HFFc6 (cell line): ENCODE measurements around the gene SMAD5. TPM values are rescaled to one million over a fixed set of nuclear protein-coding genes. Genes with fewer than 3 reads are reported as not detected.

ENCODE experiments used
- DNase-seq: peaks from one replicate; pipeline ENCODE4 v3.0.0-alpha.2; 2018
- H3K27ac Mint-ChIP-seq: 2 replicates; pipeline ENCODE4 v1.8.0; 2020; ENCODE audit warnings: mild to moderate bottlenecking, mixed read lengths
- H3K27me3 Mint-ChIP-seq: 2 replicates; pipeline ENCODE4 v1.8.0; 2021; ENCODE audit warnings: mild to moderate bottlenecking, moderate library complexity, mixed read lengths; ENCODE audit not compliant: insufficient read depth
- H3K36me3 Mint-ChIP-seq: 2 replicates; pipeline ENCODE4 v1.8.0; 2021; ENCODE audit warnings: low read depth, mixed read lengths
- H3K4me1 Mint-ChIP-seq: 2 replicates; pipeline ENCODE4 v1.8.0; 2020; ENCODE audit warnings: low read depth, mixed read lengths
- H3K4me3 Mint-ChIP-seq: 2 replicates; pipeline ENCODE4 v1.8.0; 2020; ENCODE audit warnings: mild to moderate bottlenecking, moderate library complexity, mixed read lengths
- H3K9me3 Mint-ChIP-seq: 2 replicates; pipeline ENCODE4 v1.8.0; 2020; ENCODE audit warnings: mild to moderate bottlenecking, mixed read lengths
- CTCF ChIP-seq: fragments of 200-600 bp; sonication (generic); IDR thresholded peaks from 2 replicates; pipeline ENCODE4 v1.5.0; 2021; ENCODE audit warnings: antibody characterized with exemption, mild to moderate bottlenecking
- total RNA-seq, 6 experiments: library from RNA; stranded (reverse); fragmentation: NEBNext Ultra II Directional; extraction: Animal tissue kit (Norgen Biotek cat#: 25700); gene quantifications; 2 replicates in 1 of 6; 3 replicates in 5 of 6; pipeline ENCODE4 v1.2.3, GENCODE V29; 2021

Gene SMAD5
- total RNA-seq, 6 experiments from 2014 or later, result 54.9 to 66.9 (median 62.6) TPM

- Mint-ChIP-seq H3K27me3 (peaks cover 43% of the 10 kb centered on the region), H3K4me3 (peak within 1 kb of the TSS; percentile 40), H3K27ac (no peak within 1 kb of the TSS), H3K9me3 (no peaks in the 10 kb centered on the region), H3K4me1 (peaks cover 5% of the 10 kb centered on the region; the same call in 1 of the 2 replicates), H3K36me3 (peaks cover 12% of the 10 kb centered on the region)
- DNase-seq, result no peak
- no peak for TF ChIP-seq CTCF
These were observed 60.1 kb downstream of the SMAD5 start, which contains the start of gene SMIM32 for GRCh38 chr5:136192526-136193321. SMIM32 (minus strand) TSS chr5:136193162; CDS start chr5:136192524, 638 bp downstream.

DNA sequence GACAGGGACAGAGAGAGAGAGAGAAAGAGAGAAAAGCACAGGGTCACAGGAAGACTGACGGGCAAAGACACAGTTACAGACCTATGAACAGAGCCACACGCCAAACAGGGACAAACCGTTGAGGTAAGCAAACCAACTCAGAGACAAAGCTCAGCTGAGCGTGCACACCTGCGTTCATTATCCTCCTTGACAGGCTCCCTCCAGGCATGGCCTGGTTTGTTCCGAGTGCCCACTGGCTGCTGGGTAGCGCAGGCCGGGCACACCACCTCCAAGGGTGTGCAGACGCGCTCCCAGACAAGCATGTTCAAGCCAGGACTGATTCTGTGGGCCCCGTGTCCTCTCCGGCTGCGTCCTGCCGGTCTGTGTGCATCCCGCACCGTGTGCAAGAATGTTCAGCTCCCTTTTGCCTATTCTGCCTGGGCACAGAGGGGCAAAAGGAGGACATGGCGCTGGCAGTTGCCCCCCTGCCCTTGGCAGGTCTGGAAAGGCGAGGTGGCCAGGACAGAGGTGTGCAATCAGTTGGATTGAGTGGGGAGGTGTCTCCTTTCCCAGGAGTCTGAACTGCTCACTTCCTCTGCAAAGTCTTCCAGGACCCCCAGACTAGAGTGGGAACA lies 60.8 kb downstream of the SMAD5 start:
- Mint-ChIP-seq H3K27ac (no peak overlapping the region), H3K9me3 (no peaks in the 10 kb centered on the region), H3K27me3 (peaks cover 43% of the 10 kb centered on the region), H3K36me3 (peaks cover 6% of the 10 kb centered on the region), H3K4me1 (peaks cover 5% of the 10 kb centered on the region; the same call in 1 of the 2 replicates), H3K4me3 (peak overlapping the region; percentile 14; the same call in 1 of the 2 replicates)
- no peak for DNase-seq
- TF ChIP-seq CTCF, result no peak

DNA sequence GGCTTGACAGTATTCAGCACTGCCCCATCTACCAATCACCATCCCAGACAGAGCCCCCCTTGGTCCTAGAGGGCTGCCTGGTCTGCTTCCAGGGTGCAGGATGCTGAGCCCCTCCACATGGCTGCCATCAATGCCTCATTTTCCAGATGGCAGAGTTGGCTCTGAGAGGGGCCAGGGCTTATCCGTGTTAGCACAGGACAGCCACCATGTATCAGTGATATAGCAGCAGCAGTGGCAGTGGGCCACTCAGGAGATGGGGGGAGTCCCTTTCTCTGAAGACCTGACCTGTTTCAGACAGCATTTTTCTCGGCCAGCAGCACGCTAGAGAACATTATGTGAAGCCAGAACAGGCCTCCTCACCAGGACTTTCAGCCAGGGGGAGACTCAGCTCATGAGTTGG lies 61.9 kb downstream of the SMAD5 start:
- TF ChIP-seq CTCF, result no peak
- Mint-ChIP-seq H3K9me3 (no peaks in the 10 kb centered on the region), H3K4me3 (no peak overlapping the region)

GRCh38 chr5:136195971-136196820 lies 63.6 kb downstream of the SMAD5 start:
- H3K27me3 Mint-ChIP-seq, result peaks cover 40% of the 10 kb centered on the region
- TF ChIP-seq CTCF, result no peak
- H3K27ac Mint-ChIP-seq, result no peak overlapping the region
- no peak for DNase-seq
- H3K4me1 Mint-ChIP-seq, result peaks cover 5% of the 10 kb centered on the region; the same call in 1 of the 2 replicates
- no peaks in the 10 kb centered on the region for H3K9me3 Mint-ChIP-seq
- no peaks in the 10 kb centered on the region for H3K36me3 Mint-ChIP-seq
- no peak overlapping the region for H3K4me3 Mint-ChIP-seq

More for the DNA sequence above, 61.9 kb downstream of the SMAD5 start:
- Mint-ChIP-seq H3K27ac (no peak overlapping the region), H3K27me3 (peaks cover 45% of the 10 kb centered on the region), H3K36me3 (no peaks in the 10 kb centered on the region), H3K4me1 (peaks cover 5% of the 10 kb centered on the region; the same call in 1 of the 2 replicates)
- DNase-seq, result no peak

DNA sequence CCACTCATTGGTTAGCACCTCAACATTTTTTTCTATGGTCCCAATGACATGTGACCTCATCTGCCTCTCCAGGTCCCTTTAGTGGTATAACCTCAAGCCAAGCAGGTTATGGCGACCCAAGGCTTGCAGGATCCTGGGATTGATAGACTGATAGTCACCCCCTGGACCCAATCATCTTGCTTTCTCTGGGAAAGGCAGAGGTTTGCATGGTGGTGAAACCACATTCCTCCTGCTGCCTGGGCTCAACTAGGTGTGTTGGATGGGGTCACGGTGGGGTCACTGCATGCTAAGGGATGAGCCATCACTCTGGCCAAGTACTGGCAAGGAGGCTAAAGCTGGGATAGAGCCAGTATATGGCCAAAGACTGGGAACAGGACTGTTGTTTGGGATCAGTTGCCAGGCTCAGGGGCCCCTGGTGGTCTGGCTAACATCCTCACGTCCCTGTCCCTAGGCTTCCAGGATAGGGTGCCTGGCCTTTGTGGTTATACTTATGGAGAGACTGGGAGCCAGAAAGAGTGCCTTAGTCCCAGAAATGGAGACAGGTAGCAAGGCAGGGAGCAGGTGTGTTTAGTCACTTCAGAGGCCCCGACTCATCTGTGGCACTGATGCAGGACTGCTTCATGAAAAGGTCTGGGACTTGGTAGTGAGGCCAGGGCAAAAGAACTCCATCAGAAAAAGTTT lies 65.0 kb downstream of the SMAD5 start:
- Mint-ChIP-seq H3K9me3 (no peaks in the 10 kb centered on the region), H3K4me1 (no peaks in the 10 kb centered on the region), H3K36me3 (no peaks in the 10 kb centered on the region), H3K27me3 (peaks cover 32% of the 10 kb centered on the region), H3K27ac (no peak overlapping the region), H3K4me3 (no peak overlapping the region)
- TF ChIP-seq CTCF, result no peak
- DNase-seq, result no peak
